PC-3 (cell line): ENCODE data around the gene KCP. TPM values are rescaled to one million over a fixed set of nuclear protein-coding genes. Genes with fewer than 3 reads are reported as not detected.
"Not testable (repeated sequence)": the region's sequence is repeated elsewhere in the genome, so short reads cannot be mapped to it uniquely, and the experiment has no call there.

Source experiments
- ATAC-seq: fragments of 200-7000 bp; cut with Tn5 transposase; 2 replicates; pipeline ENCODE4 v1.9.1; 2020; ENCODE audit warnings: mild to moderate bottlenecking, moderate library complexity
- BruUV-seq: library from RNA; stranded (reverse); fragments of 400-500 nt; replicated peaks from 2 replicates; lab custom pipeline; 2021; lab: Mats Ljungman, UMichigan
- CTCF ChIA-PET: fragments of 300-600 bp; sonication (Branson Sonifier 250); formaldehyde crosslinking; loops from one replicate; lab custom pipeline; 2022; ENCODE audit warnings: antibody characterized with exemption; lab: Charles Lee
- POLR2A ChIA-PET: fragments of 300-600 bp; sonication (Branson Sonifier 250); formaldehyde crosslinking; loops from one replicate; lab custom pipeline; 2022; ENCODE audit warnings: antibody characterized with exemption; ENCODE audit not compliant: unreplicated experiment; lab: Charles Lee
- DNase-seq: peaks from one replicate; pipeline ENCODE4 v3.0.0-alpha.2; 2015
- H2AFZ ChIP-seq: fragments of 300-600 bp; sonication (generic); 2 replicates; pipeline ENCODE4 v1.6.0; 2016; ENCODE audit warnings: antibody characterized with exemption, low read length
- H3F3A ChIP-seq: fragments of 300-600 bp; sonication (generic); one replicate; pipeline ENCODE4 v1.6.0; 2017; ENCODE audit warnings: antibody characterized with exemption, low read length, control low read depth, mild to moderate bottlenecking; ENCODE audit not compliant: unreplicated experiment
- H3K27ac ChIP-seq: fragments of 300-600 bp; sonication (generic); 2 replicates; pipeline ENCODE4 v1.5.1; 2016; ENCODE audit warnings: mild to moderate bottlenecking, low read length
- H3K27me3 ChIP-seq: fragments of 300-600 bp; sonication (generic); 2 replicates; pipeline ENCODE4 v1.6.1; 2016; ENCODE audit warnings: low read length, mixed read lengths
- H3K36me3 ChIP-seq: fragments of 300-600 bp; sonication (generic); 2 replicates; pipeline ENCODE4 v1.6.1; 2016; ENCODE audit warnings: low read depth, mixed run types, low read length, mixed read lengths
- H3K4me1 ChIP-seq: fragments of 300-600 bp; sonication (generic); 2 replicates; pipeline ENCODE4 v1.5.1; 2016; ENCODE audit warnings: low read length; ENCODE audit not compliant: insufficient read depth
- H3K4me2 ChIP-seq: fragments of 300-600 bp; sonication (generic); 2 replicates; pipeline ENCODE4 v1.6.0; 2016; ENCODE audit warnings: low read length
- H3K4me3 ChIP-seq: fragments of 300-600 bp; sonication (generic); 2 replicates; pipeline ENCODE4 v1.5.1; 2016; ENCODE audit warnings: mild to moderate bottlenecking, low read length, mixed read lengths
- H3K79me2 ChIP-seq: fragments of 300-600 bp; sonication (generic); 2 replicates; pipeline ENCODE4 v1.6.1; 2017; ENCODE audit warnings: low read length, mixed read lengths
- H3K9ac ChIP-seq: fragments of 300-600 bp; sonication (generic); 2 replicates; pipeline ENCODE4 v1.6.0; 2016; ENCODE audit warnings: mild to moderate bottlenecking, low read length
- H3K9me2 ChIP-seq: fragments of 300-600 bp; sonication (generic); replicated peaks from 2 replicates; pipeline ENCODE4 v1.6.1; 2016; ENCODE audit warnings: mixed run types, low read length, mixed read lengths
- H3K9me3 ChIP-seq: fragments of 300-600 bp; sonication (generic); 2 replicates; pipeline ENCODE4 v1.6.1; 2016; ENCODE audit warnings: low read length, mixed read lengths
- H4K20me1 ChIP-seq: fragments of 300-600 bp; sonication (generic); 2 replicates; pipeline ENCODE4 v1.6.1; 2016; ENCODE audit warnings: low read length, mixed read lengths
- EZH2 ChIP-seq: fragments of 300-600 bp; sonication (generic); IDR thresholded peaks from one replicate; pipeline ENCODE4 v1.6.1; 2017; ENCODE audit warnings: antibody characterized with exemption, mild to moderate bottlenecking, low read length; ENCODE audit not compliant: unreplicated experiment
- EZH2phosphoT487 ChIP-seq: fragments of 300-600 bp; sonication (generic); IDR thresholded peaks from 2 replicates; pipeline ENCODE4 v1.6.1; 2018; ENCODE audit warnings: mild to moderate bottlenecking, antibody characterized with exemption, low read length, borderline replicate concordance
- intact Hi-C: fragments of 100-400 bp; cut with micrococcal nuclease; formaldehyde crosslinking; loops from 2 replicates; pipeline ENCODE4 v1.9.0; 2023
- total RNA-seq: library from RNA; depleted of rRNA; stranded (reverse); fragments of >200 nt; gene quantifications from 2 replicates; pipeline ENCODE4 v1.2.3, GENCODE V29; 2014
- TF ChIP-seq, protein P1 (sequence below): fragments of 300-600 bp; sonication (generic); conservative IDR thresholded peaks from 2 replicates; pipeline ENCODE4 v1.5.1; 2017; ENCODE audit warnings: antibody characterized with exemption, low read depth, mild to moderate bottlenecking, low read length

Gene KCP
- total RNA-seq, 1 experiment from 2014 or later, result 3.2 TPM

DNA sequence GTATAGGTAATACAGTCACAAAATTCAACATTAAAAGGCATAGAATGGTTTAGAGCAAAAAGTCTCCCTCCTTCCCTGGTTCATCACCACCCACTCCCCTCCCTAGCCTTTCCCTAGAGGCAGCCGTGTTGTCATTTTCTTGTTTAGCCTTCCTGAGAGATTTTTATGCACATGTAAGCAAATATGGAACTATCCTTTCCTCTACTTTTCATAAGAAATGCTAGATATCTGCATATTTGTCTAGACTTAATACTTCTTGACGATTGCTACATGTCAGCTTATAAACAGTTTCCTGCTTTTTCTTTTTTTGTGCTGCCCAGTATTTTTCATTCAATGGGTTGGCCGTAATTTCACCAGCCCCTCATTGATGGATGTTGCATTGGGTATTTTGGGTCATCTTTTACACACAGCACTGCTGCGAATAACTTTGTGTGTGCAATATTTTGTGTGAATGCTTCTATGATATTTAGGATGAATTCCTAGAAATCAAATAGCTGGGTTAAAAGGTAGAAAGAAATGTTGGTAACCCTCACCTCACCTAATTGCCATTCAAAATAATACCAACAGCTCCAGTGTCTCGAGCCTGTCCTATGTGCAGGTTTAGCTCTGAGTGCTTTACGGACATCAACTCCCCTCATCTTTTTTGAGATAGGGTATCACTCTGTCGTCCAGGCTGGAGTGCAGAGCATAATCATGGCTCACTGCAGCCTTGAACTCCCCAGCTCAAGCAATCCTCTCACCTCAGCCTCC, 34.2 kb upstream of the KCP start:
- TF ChIP-seq EZH2 (no peak), EZH2phosphoT487 (no peak)
- TF ChIP-seq, protein P1, sequence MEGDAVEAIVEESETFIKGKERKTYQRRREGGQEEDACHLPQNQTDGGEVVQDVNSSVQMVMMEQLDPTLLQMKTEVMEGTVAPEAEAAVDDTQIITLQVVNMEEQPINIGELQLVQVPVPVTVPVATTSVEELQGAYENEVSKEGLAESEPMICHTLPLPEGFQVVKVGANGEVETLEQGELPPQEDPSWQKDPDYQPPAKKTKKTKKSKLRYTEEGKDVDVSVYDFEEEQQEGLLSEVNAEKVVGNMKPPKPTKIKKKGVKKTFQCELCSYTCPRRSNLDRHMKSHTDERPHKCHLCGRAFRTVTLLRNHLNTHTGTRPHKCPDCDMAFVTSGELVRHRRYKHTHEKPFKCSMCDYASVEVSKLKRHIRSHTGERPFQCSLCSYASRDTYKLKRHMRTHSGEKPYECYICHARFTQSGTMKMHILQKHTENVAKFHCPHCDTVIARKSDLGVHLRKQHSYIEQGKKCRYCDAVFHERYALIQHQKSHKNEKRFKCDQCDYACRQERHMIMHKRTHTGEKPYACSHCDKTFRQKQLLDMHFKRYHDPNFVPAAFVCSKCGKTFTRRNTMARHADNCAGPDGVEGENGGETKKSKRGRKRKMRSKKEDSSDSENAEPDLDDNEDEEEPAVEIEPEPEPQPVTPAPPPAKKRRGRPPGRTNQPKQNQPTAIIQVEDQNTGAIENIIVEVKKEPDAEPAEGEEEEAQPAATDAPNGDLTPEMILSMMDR, result no peak
- no peaks in the 10 kb centered on the region for H3K27me3 ChIP-seq
- H3K9me2 ChIP-seq, result no peaks in the 10 kb centered on the region
- H3K27ac ChIP-seq, result no peak overlapping the region
- H3F3A ChIP-seq, result no peaks in the 10 kb centered on the region
- no peaks in the 10 kb centered on the region for H3K4me1 ChIP-seq
- no peak overlapping the region for H2AFZ ChIP-seq
- no peak for ATAC-seq
- no peaks in the 10 kb centered on the region for H3K9me3 ChIP-seq
- intact Hi-C loops, result no loop called here
- H3K9ac ChIP-seq, result no peak overlapping the region
- H4K20me1 ChIP-seq, result no peaks in the 10 kb centered on the region
- ChIA-PET POLR2A (no interaction called here), CTCF (no interaction called here)
- BruUV-seq, result no TSS peak
- H3K36me3 ChIP-seq, result no peaks in the 10 kb centered on the region
- no peak for DNase-seq
- H3K4me3 ChIP-seq, result no peak overlapping the region
- H3K4me2 ChIP-seq, result no peak overlapping the region
- no peaks in the 10 kb centered on the region for H3K79me2 ChIP-seq

DNA sequence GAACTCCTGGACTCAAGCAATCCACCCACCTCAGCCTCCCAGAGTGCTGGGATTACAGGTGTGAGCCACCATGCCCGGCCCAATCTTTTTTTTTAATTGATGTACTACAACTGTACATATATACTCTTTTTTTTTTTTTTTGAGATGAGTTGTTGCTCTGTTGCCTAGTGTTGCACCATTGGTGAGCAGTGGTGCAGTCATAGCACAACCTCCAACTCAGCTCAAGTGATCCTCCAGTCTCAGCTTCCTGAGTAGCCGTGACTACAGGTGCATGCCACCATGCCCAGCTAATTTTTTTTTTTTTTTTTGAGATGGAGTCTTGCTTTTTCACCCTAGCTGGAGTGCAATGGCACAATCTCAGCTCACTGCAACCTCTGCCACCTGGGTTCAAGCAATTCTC, 32.7 kb upstream of the KCP start:
- H3K4me1 ChIP-seq, H3K27me3 ChIP-seq, H3K9me3 ChIP-seq, H3F3A ChIP-seq, H3K9ac ChIP-seq, H3K4me3 ChIP-seq, H3K4me2 ChIP-seq, CTCF ChIA-PET, intact Hi-C loops, BruUV-seq, ATAC-seq, DNase-seq, H3K9me2 ChIP-seq, H2AFZ ChIP-seq, H3K79me2 ChIP-seq, H3K27ac ChIP-seq, H4K20me1 ChIP-seq, H3K36me3 ChIP-seq: not testable (repeated sequence)
- POLR2A ChIA-PET, result interaction anchor here (0.6 kb wide), 1 partner anchor 19 kb away, joined by 3 read pairs; no protein-coding TSS in a partner anchor

DNA sequence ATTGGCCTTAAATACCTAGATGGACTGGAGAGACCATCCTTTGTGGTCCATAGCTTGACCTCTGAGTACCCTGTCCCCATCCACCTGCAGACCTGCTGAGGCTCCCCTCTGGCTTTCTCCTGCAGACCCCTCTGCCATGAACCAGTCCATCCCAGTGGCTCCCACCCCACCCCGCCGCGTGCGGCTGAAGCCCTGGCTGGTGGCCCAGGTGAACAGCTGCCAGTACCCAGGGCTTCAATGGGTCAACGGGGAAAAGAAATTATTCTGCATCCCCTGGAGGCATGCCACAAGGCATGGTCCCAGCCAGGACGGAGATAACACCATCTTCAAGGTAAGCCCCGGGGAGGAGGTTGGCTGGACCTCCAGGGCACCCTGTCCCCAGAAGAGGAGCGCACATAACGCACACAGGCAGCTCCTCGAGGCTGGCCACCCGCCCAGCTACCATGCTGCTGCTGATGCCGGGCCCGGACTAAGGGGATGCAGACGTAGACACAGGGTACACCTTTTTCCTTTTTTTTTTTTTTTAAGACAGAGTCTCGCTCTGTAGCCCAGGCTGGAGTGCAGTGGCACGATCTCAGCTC, 31.5 kb upstream of the KCP start:
- ChIA-PET POLR2A (no interaction called here), CTCF (interaction anchor here (0.6 kb wide), 1 partner anchor 17 kb away, joined by 3 read pairs; no protein-coding TSS in a partner anchor)
- Histone ChIP-seq H3K36me3 (no peaks in the 10 kb centered on the region), H3K4me3 (no peak overlapping the region), H3K4me1 (no peaks in the 10 kb centered on the region), H3K79me2 (no peaks in the 10 kb centered on the region), H4K20me1 (no peaks in the 10 kb centered on the region), H3K9me2 (no peaks in the 10 kb centered on the region), H2AFZ (no peak overlapping the region), H3K9me3 (no peaks in the 10 kb centered on the region), H3K27ac (no peak overlapping the region), H3F3A (no peaks in the 10 kb centered on the region), H3K4me2 (no peak overlapping the region), H3K27me3 (no peaks in the 10 kb centered on the region), H3K9ac (no peak overlapping the region)
- ATAC-seq (no peak), DNase-seq (no peak)
- TF ChIP-seq, protein P1, result no peak
- TF ChIP-seq EZH2phosphoT487 (no peak), EZH2 (no peak)
- no TSS peak for BruUV-seq
- intact Hi-C loops, result no loop called here
